ENCODE measurements around the gene LILRB3.
A peak's percentile ranks its signal among the peaks of the same experiment; 100 is the strongest.

Gene LILRB3

GRCh38 chr19:54169149-54169740 is 53.6 kb downstream of the LILRB3 start:
- no peak for TF ChIP-seq CTCF (IDR thresholded peaks at IDR 0.05; ENCODE audit: low read length, missing control alignments)
- no peak for DNase-seq (ENCODE audit: low read depth)
- H3K4me3 ChIP-seq (replicated peaks; ENCODE audit: low read depth, low read length) = no peak overlapping the region

GRCh38 chr19:54168174-54168917 is 54.5 kb downstream of the LILRB3 start:
- DNase-seq (ENCODE audit: low read depth) = peak; percentile 88
- TF ChIP-seq CTCF (IDR thresholded peaks at IDR 0.05; ENCODE audit: low read length, missing control alignments) = peak; percentile 81
- H3K4me3 ChIP-seq (replicated peaks; ENCODE audit: low read depth, low read length) = no peak overlapping the region

Data from fibroblast of pulmonary artery (primary cell).